Measurements from ENCODE around the gene SPNS2.
"Not testable (repeated sequence)": the region's sequence is repeated elsewhere in the genome, so short reads cannot be mapped to it uniquely, and the experiment has no call there.

The SPNS2 gene

GRCh38 chr17:4576161-4576558 lies 77.5 kb downstream of the SPNS2 start:
- no peak for DNase-seq

- DNase-seq: no peak
Measured at GRCh38 chr17:4576729-4577322, 78.1 kb downstream of the SPNS2 start.

- no peak for DNase-seq
Measured at GRCh38 chr17:4577386-4577993, 78.8 kb downstream of the SPNS2 start.

DNA sequence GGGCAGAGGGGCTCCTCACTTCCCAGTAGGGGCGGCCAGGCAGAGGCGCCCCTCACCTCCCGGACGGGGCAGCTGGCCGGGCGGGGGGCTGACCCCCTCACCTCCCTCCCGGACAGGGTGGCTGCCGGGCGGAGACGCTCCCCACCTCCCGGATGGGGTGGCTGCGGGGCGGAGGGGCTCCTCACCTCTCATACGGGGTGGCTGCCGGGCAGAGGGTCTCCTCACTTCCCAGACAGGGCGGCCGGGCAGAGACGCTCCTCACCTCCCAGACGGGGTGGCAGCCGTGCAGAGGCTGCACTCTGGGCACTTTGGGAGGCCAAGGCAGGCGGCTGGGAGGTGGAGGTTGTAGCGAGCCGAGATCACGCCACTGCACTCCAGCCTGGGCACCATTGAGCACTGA lies 79.7 kb downstream of the SPNS2 start:
- DNase-seq: not testable (repeated sequence)

GRCh38 chr17:4579678-4580077 lies 81.0 kb downstream of the SPNS2 start:
- no peak for DNase-seq

- DNase-seq: no peak
Measured at GRCh38 chr17:4580291-4580690, 81.6 kb downstream of the SPNS2 start.

GRCh38 chr17:4582101-4582501 lies 83.4 kb downstream of the SPNS2 start:
- no peak for DNase-seq

- no peak for DNase-seq
Measured at GRCh38 chr17:4582691-4583090, 84.0 kb downstream of the SPNS2 start.

- no peak for DNase-seq
Measured at GRCh38 chr17:4583206-4583605, 84.5 kb downstream of the SPNS2 start.

DNA sequence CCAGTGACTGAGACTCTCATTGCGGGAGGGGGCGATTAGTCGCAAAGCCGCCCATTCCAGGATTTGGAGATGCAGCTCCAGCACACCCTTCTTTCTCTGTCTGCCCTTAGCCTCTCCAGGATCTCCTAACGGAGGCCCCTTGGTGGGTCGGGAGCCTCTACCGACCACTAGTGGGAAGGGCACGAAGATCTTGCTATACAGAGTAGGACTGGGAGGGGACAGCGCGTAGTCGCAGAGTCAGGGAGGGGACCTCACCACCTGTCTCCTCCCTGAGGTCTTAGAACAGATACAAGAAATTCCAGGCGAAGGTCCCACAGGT lies 85.1 kb downstream of the SPNS2 start:
- DNase-seq: no peak

GRCh38 chr17:4584101-4584916 lies 85.6 kb downstream of the SPNS2 start, which contains the start of gene SMTNL2:
Gene SMTNL2 (plus strand): TSS chr17:4584529. CDS start chr17:4584606, 77 bp downstream.
- DNase-seq: no peak

DNA sequence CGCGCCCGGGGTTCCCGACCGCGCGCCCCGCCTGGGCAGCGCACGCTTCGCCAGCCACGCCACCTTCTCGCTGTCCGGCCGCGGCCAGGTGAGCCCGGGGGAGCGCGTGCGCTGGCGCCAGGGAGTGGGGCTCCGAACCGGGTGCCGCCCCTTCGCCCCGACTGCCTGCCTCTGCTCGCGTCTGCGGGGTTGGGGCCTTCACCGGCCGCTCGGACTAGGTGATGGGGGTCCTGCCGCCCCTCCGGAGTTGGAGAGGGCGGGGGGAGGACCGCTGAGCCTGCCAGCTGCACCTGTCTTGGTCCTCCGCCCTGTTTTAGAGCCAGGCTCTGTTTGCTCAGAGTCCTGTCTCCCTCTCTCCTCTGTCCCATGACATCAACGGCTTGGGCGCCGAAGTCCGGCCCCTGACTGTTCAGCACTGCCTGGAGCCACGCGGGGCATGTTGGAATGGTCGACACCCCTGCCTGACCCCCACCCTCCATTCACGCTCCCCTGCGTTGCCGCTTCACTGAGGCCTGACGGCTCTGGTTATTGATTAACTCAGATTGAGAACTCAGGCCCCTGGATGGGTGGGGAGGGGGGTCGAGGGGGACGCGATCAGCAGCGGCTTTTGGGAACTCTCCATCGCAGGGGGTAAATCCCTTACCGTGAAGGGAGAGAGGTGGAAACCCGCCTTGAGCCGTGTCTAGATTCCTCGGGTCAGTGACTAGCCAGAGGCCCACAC lies 86.4 kb downstream of the SPNS2 start:
- DNase-seq: no peak

DNA sequence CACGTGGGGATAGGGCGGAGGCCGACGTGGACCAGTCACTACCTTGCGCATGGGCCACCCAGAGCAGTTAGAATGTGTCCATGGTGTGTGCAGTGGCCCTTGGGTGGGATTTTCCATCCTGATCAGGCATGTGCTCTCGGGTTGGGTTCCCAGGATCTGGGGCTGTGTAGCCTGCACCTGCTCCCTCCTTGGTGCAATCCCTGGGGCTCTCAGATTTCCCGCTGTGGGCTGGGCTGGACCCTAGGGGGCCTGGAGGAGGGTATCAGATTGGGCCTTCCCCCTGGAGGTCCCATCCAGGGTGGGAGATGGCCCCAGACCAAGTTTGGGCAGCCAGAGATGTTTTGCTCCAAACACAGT lies 86.9 kb downstream of the SPNS2 start:
- no peak for DNase-seq

DNA sequence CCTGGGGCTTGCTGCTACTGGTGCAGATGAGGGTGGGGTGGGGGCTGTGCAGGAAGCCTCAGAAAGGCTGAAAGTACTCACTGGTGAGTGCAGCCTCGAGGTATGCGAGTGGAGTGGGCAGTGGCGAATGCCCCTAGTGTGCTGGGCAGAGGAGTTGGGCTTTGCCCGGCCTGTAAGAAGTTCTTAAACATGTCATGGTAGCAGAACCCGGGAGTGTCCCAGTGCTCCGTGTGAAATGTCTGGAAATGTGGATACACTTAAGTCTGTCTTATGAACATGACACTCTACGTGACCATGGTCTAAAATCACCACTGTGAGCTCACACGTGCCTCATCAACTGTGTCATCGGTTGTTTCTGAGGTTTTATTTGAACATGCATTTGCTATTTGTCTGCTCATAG lies 87.4 kb downstream of the SPNS2 start:
- DNase-seq: no peak

DNA sequence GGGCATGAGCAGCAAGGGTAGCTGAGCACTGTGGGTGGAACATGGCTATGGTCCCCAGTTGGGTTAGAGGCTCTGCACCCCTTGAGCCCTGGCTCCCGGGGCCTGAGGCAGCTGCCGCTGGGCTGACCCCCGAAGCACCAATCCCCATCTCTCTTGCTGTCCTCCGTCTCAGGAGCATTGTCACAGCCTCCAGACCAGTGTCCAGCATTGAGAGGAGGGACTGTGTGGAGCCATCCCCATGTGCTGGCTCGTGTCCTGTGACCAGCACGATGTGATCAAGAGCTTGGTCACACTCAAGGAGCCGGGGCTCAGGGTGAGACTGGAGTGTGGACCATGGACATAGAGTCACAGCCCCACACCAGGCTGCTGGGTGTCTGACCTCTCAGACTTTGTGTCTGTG lies 88.5 kb downstream of the SPNS2 start:
- DNase-seq: no peak

DNA sequence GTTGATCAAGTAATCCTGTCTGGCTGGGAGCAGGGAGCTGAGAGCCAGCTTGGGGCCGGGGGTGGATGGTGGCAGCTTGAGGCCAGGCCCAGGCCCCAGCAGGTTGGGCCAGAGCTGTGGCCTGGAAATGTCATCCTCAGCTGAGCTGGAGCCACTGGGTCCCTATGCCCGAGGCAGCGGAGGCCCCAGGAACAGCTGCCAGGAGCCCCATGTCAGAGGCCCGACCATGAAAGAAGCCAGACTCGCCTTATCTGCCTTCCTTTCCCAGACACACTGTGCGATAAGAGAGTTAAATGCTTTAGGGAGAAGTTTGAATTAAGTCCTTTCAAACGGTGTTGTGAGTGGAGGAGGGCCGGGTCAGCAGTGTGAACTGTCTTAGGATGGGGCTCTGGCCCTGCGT lies 89.1 kb downstream of the SPNS2 start:
- no peak for DNase-seq

GRCh38 chr17:4588391-4588790 lies 89.7 kb downstream of the SPNS2 start:
- no peak for DNase-seq

Data from stimulated activated CD4-positive, alpha-beta T cell treated with anti-CD3 and anti-CD28 coated beads, Interleukin-1b, Interleukin-23, amount 100 ng/mL, for 48 hours (primary cell).